GM12865 (cell line): Measurements from ENCODE around the gene NPAT.
A peak's percentile ranks its signal among the peaks of the same experiment; 100 is the strongest.

ENCODE experiments used
- DNase-seq: peaks from one replicate; pipeline ENCODE4 v3.0.0; 2010; ENCODE audit warnings: low read depth
- H3K4me3 ChIP-seq: 2 replicates; pipeline ENCODE4 v1.5.1; 2011; ENCODE audit warnings: mild to moderate bottlenecking, low read depth, low read length, control low read depth
- CTCF ChIP-seq: IDR thresholded peaks from 2 replicates; pipeline ENCODE4 v1.5.1; 2011; ENCODE audit warnings: low read length, control low read depth, low read depth, inconsistent platforms; ENCODE audit not compliant: insufficient read depth; ENCODE audit errors: missing control alignments

NPAT gene

GRCh38 chr11:108206969-108207682 lies 15.3 kb downstream of the NPAT start:
- no peak for TF ChIP-seq CTCF
- DNase-seq = no peak
- H3K4me3 ChIP-seq = no peak overlapping the region

GRCh38 chr11:108206171-108206570 lies 16.3 kb downstream of the NPAT start:
- no peak overlapping the region for H3K4me3 ChIP-seq
- TF ChIP-seq CTCF = no peak
- no peak for DNase-seq

- no peak overlapping the region for H3K4me3 ChIP-seq
- DNase-seq = no peak
- TF ChIP-seq CTCF = no peak
Observed at GRCh38 chr11:108204929-108205499, 17.4 kb downstream of the NPAT start.

GRCh38 chr11:108204376-108204775 lies 18.1 kb downstream of the NPAT start:
- no peak for DNase-seq
- TF ChIP-seq CTCF = no peak
- no peak overlapping the region for H3K4me3 ChIP-seq

- peak; percentile 38 for DNase-seq
- no peak for TF ChIP-seq CTCF
- no peak overlapping the region for H3K4me3 ChIP-seq
Observed at GRCh38 chr11:108203075-108203474, 19.4 kb downstream of the NPAT start.

GRCh38 chr11:108199446-108200321 lies 22.8 kb downstream of the NPAT start:
- H3K4me3 ChIP-seq = no peak overlapping the region
- TF ChIP-seq CTCF = no peak
- DNase-seq = peak; percentile 72
